ENCODE data around the gene PDPK1.

PDPK1 gene

DNA sequence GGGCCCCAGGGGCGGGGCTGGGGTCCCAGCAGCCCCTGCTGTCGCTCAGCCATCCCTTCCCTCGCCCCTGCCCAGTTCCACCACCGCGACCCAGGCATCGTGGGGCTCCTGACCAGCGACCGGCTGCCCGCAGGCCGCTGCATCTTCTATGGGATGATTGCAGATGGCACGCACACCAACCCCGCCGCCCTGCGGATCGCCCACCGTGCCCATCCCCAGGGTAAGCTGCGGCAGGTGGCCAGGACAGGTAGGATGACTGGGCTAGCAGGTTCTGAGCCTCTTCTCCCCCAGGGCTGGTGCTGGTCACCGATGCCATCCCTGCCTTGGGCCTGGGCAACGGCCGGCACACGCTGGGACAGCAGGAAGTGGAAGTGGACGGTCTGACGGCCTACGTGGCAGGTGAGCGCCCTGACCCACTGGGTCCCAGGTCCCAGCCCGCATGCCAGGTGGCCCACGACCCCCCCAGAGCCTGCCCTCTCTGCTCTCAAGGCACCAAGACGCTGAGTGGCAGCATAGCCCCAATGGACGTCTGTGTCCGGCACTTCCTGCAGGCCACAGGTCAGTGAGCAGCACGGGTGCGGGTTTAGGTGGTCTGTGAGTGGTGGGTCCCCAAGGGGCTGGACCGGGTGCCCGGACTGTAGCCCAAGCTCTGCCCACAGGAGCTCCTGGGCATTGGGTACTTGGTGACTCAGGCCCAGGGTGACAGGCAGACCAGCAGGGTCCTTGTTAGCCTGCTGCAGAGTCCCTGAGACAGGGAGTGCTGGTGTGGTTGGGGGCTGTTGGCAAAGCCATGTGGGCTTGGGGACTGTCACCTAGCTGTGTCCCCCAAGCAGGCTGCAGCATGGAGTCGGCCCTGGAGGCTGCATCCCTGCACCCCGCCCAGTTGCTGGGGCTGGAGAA lies 9.4 kb upstream of the PDPK1 start (continued):
- TF ChIP-seq, protein P1, sequence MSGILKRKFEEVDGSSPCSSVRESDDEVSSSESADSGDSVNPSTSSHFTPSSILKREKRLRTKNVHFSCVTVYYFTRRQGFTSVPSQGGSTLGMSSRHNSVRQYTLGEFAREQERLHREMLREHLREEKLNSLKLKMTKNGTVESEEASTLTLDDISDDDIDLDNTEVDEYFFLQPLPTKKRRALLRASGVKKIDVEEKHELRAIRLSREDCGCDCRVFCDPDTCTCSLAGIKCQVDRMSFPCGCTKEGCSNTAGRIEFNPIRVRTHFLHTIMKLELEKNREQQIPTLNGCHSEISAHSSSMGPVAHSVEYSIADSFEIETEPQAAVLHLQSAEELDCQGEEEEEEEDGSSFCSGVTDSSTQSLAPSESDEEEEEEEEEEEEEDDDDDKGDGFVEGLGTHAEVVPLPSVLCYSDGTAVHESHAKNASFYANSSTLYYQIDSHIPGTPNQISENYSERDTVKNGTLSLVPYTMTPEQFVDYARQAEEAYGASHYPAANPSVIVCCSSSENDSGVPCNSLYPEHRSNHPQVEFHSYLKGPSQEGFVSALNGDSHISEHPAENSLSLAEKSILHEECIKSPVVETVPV (CRISPR knock-in tag; IDR thresholded peaks at IDR 0.05), result no peak
- TF ChIP-seq CSDC2 (CRISPR knock-in tag; IDR thresholded peaks at IDR 0.05), result no peak
- TF ChIP-seq, protein P2, sequence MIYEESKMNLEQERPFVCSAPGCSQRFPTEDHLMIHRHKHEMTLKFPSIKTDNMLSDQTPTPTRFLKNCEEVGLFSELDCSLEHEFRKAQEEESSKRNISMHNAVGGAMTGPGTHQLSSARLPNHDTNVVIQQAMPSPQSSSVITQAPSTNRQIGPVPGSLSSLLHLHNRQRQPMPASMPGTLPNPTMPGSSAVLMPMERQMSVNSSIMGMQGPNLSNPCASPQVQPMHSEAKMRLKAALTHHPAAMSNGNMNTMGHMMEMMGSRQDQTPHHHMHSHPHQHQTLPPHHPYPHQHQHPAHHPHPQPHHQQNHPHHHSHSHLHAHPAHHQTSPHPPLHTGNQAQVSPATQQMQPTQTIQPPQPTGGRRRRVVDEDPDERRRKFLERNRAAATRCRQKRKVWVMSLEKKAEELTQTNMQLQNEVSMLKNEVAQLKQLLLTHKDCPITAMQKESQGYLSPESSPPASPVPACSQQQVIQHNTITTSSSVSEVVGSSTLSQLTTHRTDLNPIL (CRISPR knock-in tag; IDR thresholded peaks at IDR 0.05; ENCODE audit: low read depth), result no peak

DNA sequence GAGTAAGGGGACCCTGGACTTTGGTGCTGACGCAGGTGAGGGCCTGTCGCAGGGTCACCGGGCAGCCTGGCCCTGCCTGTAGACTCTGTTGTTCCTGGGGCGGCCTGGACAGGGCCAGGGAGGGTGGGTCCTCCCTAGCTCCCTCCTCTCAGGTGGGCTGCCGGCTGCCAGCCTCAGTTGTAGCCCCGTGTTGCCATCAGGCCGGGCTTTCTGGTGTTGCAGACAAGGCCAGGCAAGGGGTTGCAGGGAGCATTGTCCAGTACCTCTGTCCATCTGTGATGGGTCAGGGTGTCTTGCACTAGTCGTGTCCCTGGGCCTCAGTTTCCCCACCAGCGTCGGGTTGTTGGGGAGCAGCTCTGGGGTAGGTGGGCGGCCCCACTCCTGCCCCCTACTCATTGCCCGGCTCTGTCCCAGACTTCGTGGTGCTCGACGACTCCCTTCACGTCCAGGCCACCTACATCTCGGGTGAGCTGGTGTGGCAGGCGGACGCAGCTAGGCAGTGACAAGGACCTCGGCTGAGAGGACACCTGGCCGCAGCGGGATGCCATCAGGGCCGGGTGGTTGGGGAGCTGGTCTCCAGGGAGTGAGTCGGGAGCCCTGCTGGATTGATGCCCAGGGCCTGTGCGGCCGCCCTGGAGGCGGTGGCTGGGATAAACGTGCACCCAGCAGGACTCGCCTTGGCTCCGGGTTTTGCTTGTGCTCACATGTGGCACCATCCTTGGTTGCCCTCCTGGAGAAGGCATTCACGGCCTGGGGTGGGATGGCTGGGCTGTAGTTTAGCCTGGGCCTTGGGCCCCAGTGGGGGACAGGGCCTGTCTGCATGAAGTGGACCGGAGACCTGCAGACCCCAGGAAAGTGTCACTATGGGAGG lies 8.5 kb upstream of the PDPK1 start:
- no peak for ATAC-seq
- TF ChIP-seq CSDC2 (CRISPR knock-in tag; IDR thresholded peaks at IDR 0.05) (no peak), TOX (CRISPR knock-in tag; IDR thresholded peaks at IDR 0.05; ENCODE audit: borderline replicate concordance) (no peak), ZNF70 (CRISPR knock-in tag; IDR thresholded peaks at IDR 0.05) (no peak), GLIS3 (CRISPR knock-in tag; IDR thresholded peaks at IDR 0.05) (no peak), ARNTL (CRISPR knock-in tag; IDR thresholded peaks at IDR 0.05; ENCODE audit: borderline replicate concordance, low read depth) (no peak), ISL1 (CRISPR knock-in tag; IDR thresholded peaks at IDR 0.05) (no peak), ZFP30 (CRISPR knock-in tag; IDR thresholded peaks at IDR 0.05) (no peak), ZFP3 (CRISPR knock-in tag; IDR thresholded peaks at IDR 0.05) (no peak), TSHZ2 (CRISPR knock-in tag; IDR thresholded peaks at IDR 0.05) (no peak), OSR1 (CRISPR knock-in tag; IDR thresholded peaks at IDR 0.05) (no peak), RARB (CRISPR knock-in tag; IDR thresholded peaks at IDR 0.05) (no peak)
- TF ChIP-seq, protein P2 (CRISPR knock-in tag; IDR thresholded peaks at IDR 0.05; ENCODE audit: low read depth), result no peak
- TF ChIP-seq, protein P1 (CRISPR knock-in tag; IDR thresholded peaks at IDR 0.05), result no peak

DNA sequence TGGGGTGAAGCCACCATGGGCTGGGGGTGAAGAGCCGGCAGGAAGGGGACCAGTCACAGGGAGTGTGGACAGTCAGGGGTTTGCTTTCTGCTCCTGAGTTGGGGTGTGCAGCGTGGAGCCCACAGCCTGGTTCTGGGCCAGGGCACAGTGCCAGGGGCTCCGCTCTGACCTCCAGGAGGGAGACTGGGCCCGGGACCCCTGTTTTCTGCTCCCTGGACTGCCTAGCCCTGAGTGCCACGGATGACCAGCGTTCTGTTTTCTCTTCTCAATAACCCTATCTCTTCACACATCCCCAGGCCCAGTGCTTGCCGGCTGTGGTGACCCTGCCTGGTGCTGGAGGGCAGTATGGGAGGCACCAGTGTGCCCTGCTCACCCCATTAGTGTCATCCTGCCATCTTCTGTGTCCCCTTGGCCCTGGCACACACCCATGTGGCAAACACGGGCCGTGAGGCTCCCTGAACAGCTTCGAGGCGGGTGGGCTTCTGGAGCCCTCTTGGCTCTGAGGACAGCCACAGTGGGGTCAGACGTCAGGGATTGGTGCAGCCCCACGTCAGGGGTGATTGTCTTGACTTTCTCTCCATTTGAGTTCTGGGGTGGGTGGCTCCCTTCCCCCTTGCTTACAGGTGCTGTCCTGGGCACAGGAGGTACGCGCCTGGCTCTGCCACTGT lies 7.7 kb upstream of the PDPK1 start:
- no peak for ATAC-seq
- no peak for TF ChIP-seq ISL1 (CRISPR knock-in tag; IDR thresholded peaks at IDR 0.05)
- no peak for TF ChIP-seq ESRRG (CRISPR knock-in tag; IDR thresholded peaks at IDR 0.05)
- no peak for TF ChIP-seq OSR1 (CRISPR knock-in tag; IDR thresholded peaks at IDR 0.05)
- no peak for TF ChIP-seq POU6F1 (CRISPR knock-in tag; IDR thresholded peaks at IDR 0.05; ENCODE audit: borderline replicate concordance, low read depth)
- TF ChIP-seq TSHZ2 (CRISPR knock-in tag; IDR thresholded peaks at IDR 0.05), result no peak
- TF ChIP-seq TOX (CRISPR knock-in tag; IDR thresholded peaks at IDR 0.05; ENCODE audit: borderline replicate concordance), result no peak
- TF ChIP-seq RARB (CRISPR knock-in tag; IDR thresholded peaks at IDR 0.05), result no peak
- TF ChIP-seq ZNF70 (CRISPR knock-in tag; IDR thresholded peaks at IDR 0.05), result no peak
